ENCODE measurements around the gene LHPP.

Gene LHPP

DNA sequence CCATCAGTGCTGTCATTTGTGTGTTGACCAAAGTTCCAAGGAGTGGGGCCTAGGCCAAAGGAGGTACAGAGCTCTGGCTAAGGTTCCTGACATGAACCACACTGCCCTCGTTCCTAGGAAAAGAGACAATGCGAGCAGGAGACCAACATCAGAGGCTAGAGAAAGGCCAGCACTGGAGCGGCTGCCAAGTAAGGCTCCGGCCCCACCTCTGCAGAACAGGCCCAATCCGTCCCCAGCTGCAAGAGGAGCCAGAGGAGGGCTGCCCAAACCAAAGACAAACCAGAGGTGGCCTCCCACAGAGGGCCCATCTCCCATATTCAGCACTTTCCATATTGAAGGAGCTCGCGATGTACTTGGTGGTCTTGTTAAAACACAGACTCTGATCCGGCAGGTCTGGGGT is 201.6 kb downstream of the LHPP start:
- Histone ChIP-seq H3K27ac (ENCODE audit: low read length) (no peak overlapping the region), H3K9me3 (ENCODE audit: control insufficient read depth, low read depth, low read length) (no peaks in the 10 kb centered on the region), H3K36me3 (ENCODE audit: control insufficient read depth, low read depth, low read length) (no peaks in the 10 kb centered on the region), H3K9ac (ENCODE audit: low read length) (no peak overlapping the region), H3K4me1 (ENCODE audit: control insufficient read depth, low read depth, low read length) (no peaks in the 10 kb centered on the region), H3K27me3 (ENCODE audit: control insufficient read depth, insufficient read depth, low read length) (no peaks in the 10 kb centered on the region), H3K4me3 (ENCODE audit: low read length) (no peak overlapping the region)
